Spinal cord (tissue), 10 donors: ENCODE measurements around the gene B3GNT3. TPM values are rescaled to one million over a fixed set of nuclear protein-coding genes. Genes with fewer than 3 reads are reported as not detected.
"Not testable (repeated sequence)": the region's sequence is repeated elsewhere in the genome, so short reads cannot be mapped to it uniquely, and the experiment has no call there.

Experiments
- DNase-seq, 6 donors: peaks; one replicate each; pipeline versions ENCODE4 v3.0.0 to v3.0.0-alpha.2; 2013 to 2015; ENCODE audit warnings: low spot score in 6 of 6, low read depth in 4 of 6
- H3K27ac ChIP-seq: one replicate; pipeline ENCODE4 v1.5.1; 2013; ENCODE audit warnings: low read depth, low read length, control low read depth
- H3K27me3 ChIP-seq: one replicate; pipeline ENCODE4 v1.6.1; 2013; ENCODE audit warnings: low read length; ENCODE audit not compliant: control insufficient read depth, insufficient read depth
- H3K36me3 ChIP-seq: one replicate; pipeline ENCODE4 v1.6.1; 2013; ENCODE audit warnings: low read length; ENCODE audit not compliant: control insufficient read depth, insufficient read depth
- H3K4me1 ChIP-seq: one replicate; pipeline ENCODE4 v1.6.1; 2013; ENCODE audit warnings: low read length; ENCODE audit not compliant: control insufficient read depth, insufficient read depth
- H3K4me3 ChIP-seq: one replicate; pipeline ENCODE4 v1.5.1; 2013; ENCODE audit warnings: low read depth, low read length, control low read depth
- H3K9me3 ChIP-seq: one replicate; pipeline ENCODE4 v1.6.1; 2013; ENCODE audit warnings: low read length; ENCODE audit not compliant: control insufficient read depth, insufficient read depth
- WGBS: methylation state at CpG from one replicate; pipeline ENCODE4 v1.1.5; 2013; ENCODE audit warnings: missing lambda C conversion rate; ENCODE audit not compliant: insufficient coverage; 5-methylcytosine and 5-hydroxymethylcytosine counted together
- polyA plus RNA-seq, 2 donors: library from polyadenylated mRNA; unstranded; fragments of 120-200 nt; gene quantifications; one replicate each; pipeline ENCODE4 v1.2.1, GENCODE V29; 2013; ENCODE audit not compliant: insufficient read length in 2 of 2
- total RNA-seq, 2 donors: library from RNA; depleted of rRNA in 1 of 2; stranded (reverse); fragments of 120-200 nt in 1 of 2; fragments of >200 nt in 1 of 2; gene quantifications; one replicate each; pipeline versions ENCODE4 v1.2.3 to v1.2.4, GENCODE V29; 2013 to 2014
- donor health status: healthy.

B3GNT3 gene
- total and polyA plus RNA-seq, 4 donors: 0.11 to 0.12 TPM; not detected in 2

- no peaks in the 10 kb centered on the region for H3K36me3 ChIP-seq
- H3K9me3 ChIP-seq: no peaks in the 10 kb centered on the region
- peaks cover 34% of the 10 kb centered on the region for H3K27me3 ChIP-seq
- 70% methylated on average over 4 of the region's 6 CpGs for WGBS
- H3K27ac ChIP-seq: no peak overlapping the region
- no peak overlapping the region for H3K4me3 ChIP-seq
- DNase-seq: no peak
- peaks cover 11% of the 10 kb centered on the region for H3K4me1 ChIP-seq
Observed at GRCh38 chr19:17796013-17796837, 1.3 kb downstream of the B3GNT3 start.

GRCh38 chr19:17796838-17797423 is 2.0 kb downstream of the B3GNT3 start:
- peaks cover 8% of the 10 kb centered on the region for H3K4me1 ChIP-seq
- no peaks in the 10 kb centered on the region for H3K36me3 ChIP-seq
- no peaks in the 10 kb centered on the region for H3K9me3 ChIP-seq
- H3K27me3 ChIP-seq: peaks cover 34% of the 10 kb centered on the region
- H3K4me3 ChIP-seq: no peak overlapping the region
- 69% methylated on average over 1 of the region's 1 CpG for WGBS
- H3K27ac ChIP-seq: no peak overlapping the region
- no peak for DNase-seq

GRCh38 chr19:17797424-17798201 is 2.7 kb downstream of the B3GNT3 start:
- 69% methylated on average over 8 of the region's 11 CpGs for WGBS
- Histone ChIP-seq H3K36me3 (no peaks in the 10 kb centered on the region), H3K4me1 (peaks cover 8% of the 10 kb centered on the region), H3K4me3 (no peak overlapping the region), H3K27ac (no peak overlapping the region), H3K27me3 (peaks cover 37% of the 10 kb centered on the region), H3K9me3 (no peaks in the 10 kb centered on the region)
- no peak for DNase-seq

GRCh38 chr19:17798599-17798998 is 3.7 kb downstream of the B3GNT3 start:
- not testable (repeated sequence) for H3K9me3 ChIP-seq, H3K36me3 ChIP-seq, H3K4me1 ChIP-seq, H3K4me3 ChIP-seq, DNase-seq, H3K27ac ChIP-seq
- WGBS: 96% methylated on average over 2 of the region's 3 CpGs
- peaks cover 35% of the 10 kb centered on the region for H3K27me3 ChIP-seq

GRCh38 chr19:17802137-17802858 is 7.4 kb downstream of the B3GNT3 start:
- no peak overlapping the region for H3K27ac ChIP-seq
- WGBS: 72% methylated on average over 12 of the region's 12 CpGs
- no peak overlapping the region for H3K4me3 ChIP-seq
- H3K27me3 ChIP-seq: peaks cover 3% of the 10 kb centered on the region
- DNase-seq: no peak
- no peaks in the 10 kb centered on the region for H3K36me3 ChIP-seq
- H3K4me1 ChIP-seq: no peaks in the 10 kb centered on the region
- H3K9me3 ChIP-seq: no peaks in the 10 kb centered on the region

GRCh38 chr19:17803264-17803896 is 8.4 kb downstream of the B3GNT3 start:
- Histone ChIP-seq H3K27ac (no peak overlapping the region), H3K9me3 (no peaks in the 10 kb centered on the region), H3K36me3 (no peaks in the 10 kb centered on the region), H3K4me3 (no peak overlapping the region), H3K4me1 (no peaks in the 10 kb centered on the region), H3K27me3 (peaks cover 3% of the 10 kb centered on the region)
- no peak for DNase-seq
- WGBS: 65% methylated on average over 11 of the region's 14 CpGs

- Histone ChIP-seq H3K4me3 (no peak overlapping the region), H3K9me3 (no peaks in the 10 kb centered on the region), H3K27me3 (peaks cover 3% of the 10 kb centered on the region), H3K4me1 (no peaks in the 10 kb centered on the region), H3K36me3 (no peaks in the 10 kb centered on the region), H3K27ac (no peak overlapping the region)
- no peak for DNase-seq
- 81% methylated on average over 4 of the region's 4 CpGs for WGBS
Observed at GRCh38 chr19:17805427-17805826, 10.5 kb downstream of the B3GNT3 start.

GRCh38 chr19:17806945-17807344 is 12.0 kb downstream of the B3GNT3 start:
- Histone ChIP-seq H3K27me3 (peaks cover 3% of the 10 kb centered on the region), H3K27ac (no peak overlapping the region), H3K4me1 (no peaks in the 10 kb centered on the region), H3K9me3 (no peaks in the 10 kb centered on the region), H3K4me3 (no peak overlapping the region), H3K36me3 (no peaks in the 10 kb centered on the region)
- 88% methylated on average over 1 of the region's 3 CpGs for WGBS
- no peak for DNase-seq

- no peak for DNase-seq
- WGBS: 61% methylated on average over 37 of the region's 38 CpGs
- Histone ChIP-seq H3K4me1 (no peaks in the 10 kb centered on the region), H3K27ac (no peak overlapping the region), H3K4me3 (no peak overlapping the region), H3K36me3 (no peaks in the 10 kb centered on the region), H3K27me3 (no peaks in the 10 kb centered on the region), H3K9me3 (no peaks in the 10 kb centered on the region)
Observed at GRCh38 chr19:17807731-17808316, 12.9 kb downstream of the B3GNT3 start.
